ENCODE data around the gene MRGPRF.

Gene MRGPRF

DNA sequence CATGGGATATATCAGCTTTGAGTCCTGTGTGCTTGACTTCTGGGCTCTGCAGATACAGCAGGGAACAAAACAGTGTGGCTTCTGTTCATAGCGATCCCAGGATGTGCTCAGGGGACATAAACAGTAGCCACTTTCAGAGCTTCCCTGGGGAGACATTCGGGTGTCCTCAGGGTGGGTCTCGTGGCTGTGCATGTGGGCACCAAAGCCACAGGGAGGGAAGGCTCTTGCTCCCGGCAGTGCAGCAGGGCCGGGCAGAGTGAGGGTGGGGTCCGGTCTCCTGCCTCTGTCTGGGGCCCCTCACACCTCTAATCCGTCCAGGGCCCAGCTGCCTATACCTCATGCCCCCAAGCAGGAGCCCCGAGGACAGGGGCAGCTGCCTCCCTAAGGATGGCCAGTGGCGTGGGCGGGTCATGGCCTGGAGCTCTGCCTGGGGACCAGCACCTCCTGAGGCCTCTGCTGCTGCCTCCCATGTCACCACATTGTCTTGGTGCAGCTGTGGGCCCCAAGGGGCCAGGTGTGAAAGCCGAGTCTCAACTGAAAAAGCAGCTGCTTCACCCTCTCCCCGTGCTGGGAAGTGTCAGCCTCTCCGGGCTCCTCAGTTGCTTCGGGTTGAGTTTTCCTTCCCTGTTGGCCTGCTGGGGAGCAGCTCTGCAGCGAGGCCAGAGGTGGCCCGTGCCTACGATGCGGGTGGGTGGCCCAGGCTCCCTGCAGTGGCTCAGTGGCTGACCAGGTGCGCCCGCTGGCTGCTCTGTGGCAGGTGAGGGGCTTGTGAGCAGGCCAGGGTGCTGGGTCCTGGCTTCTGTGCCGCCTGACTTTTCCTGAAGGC, 39.5 kb upstream of the MRGPRF start:
- TF ChIP-seq EZH2phosphoT487 (IDR thresholded peaks at IDR 0.05; ENCODE audit: low read depth): no peak
- TF ChIP-seq, protein P1, sequence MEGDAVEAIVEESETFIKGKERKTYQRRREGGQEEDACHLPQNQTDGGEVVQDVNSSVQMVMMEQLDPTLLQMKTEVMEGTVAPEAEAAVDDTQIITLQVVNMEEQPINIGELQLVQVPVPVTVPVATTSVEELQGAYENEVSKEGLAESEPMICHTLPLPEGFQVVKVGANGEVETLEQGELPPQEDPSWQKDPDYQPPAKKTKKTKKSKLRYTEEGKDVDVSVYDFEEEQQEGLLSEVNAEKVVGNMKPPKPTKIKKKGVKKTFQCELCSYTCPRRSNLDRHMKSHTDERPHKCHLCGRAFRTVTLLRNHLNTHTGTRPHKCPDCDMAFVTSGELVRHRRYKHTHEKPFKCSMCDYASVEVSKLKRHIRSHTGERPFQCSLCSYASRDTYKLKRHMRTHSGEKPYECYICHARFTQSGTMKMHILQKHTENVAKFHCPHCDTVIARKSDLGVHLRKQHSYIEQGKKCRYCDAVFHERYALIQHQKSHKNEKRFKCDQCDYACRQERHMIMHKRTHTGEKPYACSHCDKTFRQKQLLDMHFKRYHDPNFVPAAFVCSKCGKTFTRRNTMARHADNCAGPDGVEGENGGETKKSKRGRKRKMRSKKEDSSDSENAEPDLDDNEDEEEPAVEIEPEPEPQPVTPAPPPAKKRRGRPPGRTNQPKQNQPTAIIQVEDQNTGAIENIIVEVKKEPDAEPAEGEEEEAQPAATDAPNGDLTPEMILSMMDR (IDR thresholded peaks at IDR 0.05; ENCODE audit: low read depth, low read length): no peak
- H3K9me3 ChIP-seq (ENCODE audit: insufficient read depth, low read length): no peaks in the 10 kb centered on the region
- H2AFZ ChIP-seq (ENCODE audit: low read depth, low read length): no peak overlapping the region
- no peaks in the 10 kb centered on the region for H3K27me3 ChIP-seq (ENCODE audit: low read depth, low read length)
- no peak overlapping the region for H3K9ac ChIP-seq (ENCODE audit: low read length)
- no peak overlapping the region for H3K27ac ChIP-seq (ENCODE audit: low read length)
- H3K4me3 ChIP-seq (ENCODE audit: low read length): no peak overlapping the region
- H3K4me1 ChIP-seq (ENCODE audit: low read length): peaks cover 35% of the 10 kb centered on the region
- peaks cover 31% of the 10 kb centered on the region for H4K20me1 ChIP-seq (ENCODE audit: insufficient read depth, low read length)
- H3K36me3 ChIP-seq (replicated peaks; ENCODE audit: low read depth, low read length): peaks cover 25% of the 10 kb centered on the region
- peaks cover 65% of the 10 kb centered on the region for H3K79me2 ChIP-seq (ENCODE audit: low read length)
- H3K4me2 ChIP-seq (ENCODE audit: low read length): no peak overlapping the region

DNA sequence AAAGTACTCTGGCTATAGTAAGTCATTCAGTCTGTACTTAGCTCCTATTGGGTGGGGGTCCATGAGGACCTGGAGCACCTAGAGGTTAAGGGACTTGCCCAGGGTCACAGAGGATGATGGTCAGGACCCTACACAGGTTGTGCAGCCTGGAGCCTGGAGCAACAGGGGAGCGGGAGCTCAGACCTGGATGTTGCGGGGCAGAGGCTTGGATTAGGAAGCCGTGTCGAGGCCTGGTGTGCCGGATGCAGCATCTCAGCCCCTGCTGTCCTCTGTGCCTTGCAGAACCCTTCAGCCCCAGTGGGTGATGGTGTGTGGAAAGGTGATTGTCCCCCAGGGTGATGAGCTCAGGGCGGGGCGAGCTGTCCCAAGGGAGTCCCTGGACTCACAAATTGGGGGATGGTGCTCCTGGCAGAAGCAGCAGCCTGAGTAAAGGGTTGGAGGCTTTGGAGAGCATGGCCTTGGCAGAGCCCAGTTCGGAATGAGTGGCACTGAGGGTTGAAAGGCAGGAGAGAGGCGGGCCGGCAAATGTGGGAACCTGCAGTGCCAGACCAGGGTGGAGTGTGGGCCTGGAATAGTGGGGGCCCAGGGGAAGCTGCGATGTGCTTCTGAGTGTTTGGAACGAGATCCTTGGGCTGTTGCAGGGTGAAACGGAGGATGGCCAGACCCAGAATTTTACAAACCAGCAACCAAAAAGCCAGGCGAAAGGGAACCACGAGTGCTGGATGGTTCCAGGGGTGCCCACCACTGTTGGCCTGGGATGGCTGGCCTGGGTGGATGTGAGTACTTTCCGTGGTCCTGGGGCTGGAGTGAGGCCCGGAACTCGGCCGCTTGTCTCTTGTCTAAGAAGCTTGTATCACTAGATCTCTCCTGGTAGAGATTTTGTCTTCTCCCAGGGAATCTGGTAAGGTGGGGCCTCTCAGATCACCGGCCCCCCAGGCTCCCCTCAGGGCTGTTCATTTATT, 38.6 kb upstream of the MRGPRF start:
- H3K36me3 ChIP-seq (replicated peaks; ENCODE audit: low read depth, low read length): peaks cover 18% of the 10 kb centered on the region
- H3K27me3 ChIP-seq (ENCODE audit: low read depth, low read length): peaks cover 1% of the 10 kb centered on the region; the same call in 1 of the 2 replicates
- H4K20me1 ChIP-seq (ENCODE audit: insufficient read depth, low read length): peaks cover 31% of the 10 kb centered on the region
- peaks cover 28% of the 10 kb centered on the region for H3K4me1 ChIP-seq (ENCODE audit: low read length)
- no peaks in the 10 kb centered on the region for H3K9me3 ChIP-seq (ENCODE audit: insufficient read depth, low read length)
- H3K4me3 ChIP-seq (ENCODE audit: low read length): no peak overlapping the region
- no peak overlapping the region for H3K27ac ChIP-seq (ENCODE audit: low read length)
- H3K4me2 ChIP-seq (ENCODE audit: low read length): no peak overlapping the region
- no peak overlapping the region for H3K9ac ChIP-seq (ENCODE audit: low read length)
- peaks cover 58% of the 10 kb centered on the region for H3K79me2 ChIP-seq (ENCODE audit: low read length)
- H2AFZ ChIP-seq (ENCODE audit: low read depth, low read length): no peak overlapping the region
- TF ChIP-seq EZH2phosphoT487 (IDR thresholded peaks at IDR 0.05; ENCODE audit: low read depth): no peak

DNA sequence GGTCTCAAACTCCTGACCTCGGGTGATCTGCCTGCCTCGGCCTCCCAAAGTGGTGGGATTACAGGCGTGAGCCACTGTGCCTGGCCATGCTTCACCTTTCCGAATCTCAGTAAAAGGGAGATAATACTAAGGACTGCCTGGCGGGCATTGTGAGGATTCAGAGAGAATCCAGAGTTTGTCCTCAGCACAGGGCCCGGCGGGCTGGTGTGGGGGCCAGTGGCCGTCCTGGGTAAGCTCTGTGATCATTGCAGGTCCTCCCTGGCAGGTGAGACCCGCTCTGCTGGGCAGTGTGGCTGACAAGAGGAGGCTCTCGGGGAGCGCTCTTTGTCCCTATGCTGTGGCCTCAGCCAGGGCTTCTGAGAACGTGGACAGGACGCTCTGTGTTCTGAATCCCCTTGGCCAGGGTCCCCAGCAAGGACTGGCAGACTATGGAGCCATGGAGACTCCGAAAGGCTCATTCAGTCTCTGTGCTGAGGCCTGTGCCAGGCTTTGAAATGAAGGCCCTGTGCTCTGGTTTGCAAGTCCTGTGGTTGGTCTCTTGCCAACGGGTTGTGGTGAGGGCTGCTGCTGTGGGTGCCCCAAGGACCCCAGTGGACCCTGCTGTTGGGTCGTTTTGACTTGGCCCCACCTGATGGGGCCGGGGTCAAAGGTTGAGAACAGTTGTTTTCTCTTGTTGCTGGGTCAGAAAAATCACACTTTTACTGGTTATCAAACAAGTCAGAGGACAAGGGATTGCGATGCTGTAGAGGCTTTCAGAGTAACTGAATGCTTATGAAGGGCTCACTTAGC, 37.7 kb upstream of the MRGPRF start:
- TF ChIP-seq, protein P1 (IDR thresholded peaks at IDR 0.05; ENCODE audit: low read depth, low read length): no peak
- TF ChIP-seq EZH2phosphoT487 (IDR thresholded peaks at IDR 0.05; ENCODE audit: low read depth): no peak
- peaks cover 21% of the 10 kb centered on the region for H3K4me1 ChIP-seq (ENCODE audit: low read length)
- no peak overlapping the region for H3K4me2 ChIP-seq (ENCODE audit: low read length)
- no peaks in the 10 kb centered on the region for H3K9me3 ChIP-seq (ENCODE audit: insufficient read depth, low read length)
- H3K9ac ChIP-seq (ENCODE audit: low read length): no peak overlapping the region
- H2AFZ ChIP-seq (ENCODE audit: low read depth, low read length): no peak overlapping the region
- peaks cover 58% of the 10 kb centered on the region for H3K79me2 ChIP-seq (ENCODE audit: low read length)
- H3K36me3 ChIP-seq (replicated peaks; ENCODE audit: low read depth, low read length): peaks cover 18% of the 10 kb centered on the region
- H3K27ac ChIP-seq (ENCODE audit: low read length): no peak overlapping the region
- H4K20me1 ChIP-seq (ENCODE audit: insufficient read depth, low read length): peaks cover 31% of the 10 kb centered on the region
- no peak overlapping the region for H3K4me3 ChIP-seq (ENCODE audit: low read length)
- peaks cover 6% of the 10 kb centered on the region; the same call in 1 of the 2 replicates for H3K27me3 ChIP-seq (ENCODE audit: low read depth, low read length)

DNA sequence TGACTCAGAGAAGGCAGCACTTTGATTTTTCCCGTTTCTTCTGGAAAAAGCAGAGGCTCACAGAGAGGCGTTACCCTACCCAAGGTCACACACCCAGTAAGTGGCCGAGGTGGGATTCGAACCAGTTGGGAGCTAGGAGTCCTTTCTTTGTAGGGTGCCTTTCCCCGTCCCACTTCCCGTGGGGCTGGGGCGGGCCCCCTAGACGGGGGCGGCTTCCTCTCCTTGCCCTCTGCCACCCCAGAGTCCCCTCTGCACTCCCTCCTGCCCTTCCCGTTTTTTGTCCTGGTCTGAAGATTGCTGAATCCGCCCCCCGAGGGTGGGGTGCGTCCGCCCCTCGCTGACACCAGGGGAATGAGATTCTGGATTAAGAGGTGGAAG, 36.4 kb upstream of the MRGPRF start:
- peak overlapping the region; percentile 77 for H3K4me3 ChIP-seq (ENCODE audit: low read length)
- H3K9ac ChIP-seq (ENCODE audit: low read length): peak overlapping the region; percentile 84
- peak overlapping the region; percentile 79 for H3K4me2 ChIP-seq (ENCODE audit: low read length)
- H2AFZ ChIP-seq (ENCODE audit: low read depth, low read length): no peak overlapping the region
- peaks cover 10% of the 10 kb centered on the region for H3K4me1 ChIP-seq (ENCODE audit: low read length)
- no peak overlapping the region for H3K27ac ChIP-seq (ENCODE audit: low read length)
- TF ChIP-seq, protein P1 (IDR thresholded peaks at IDR 0.05; ENCODE audit: low read depth, low read length): no peak
- no peak for TF ChIP-seq EZH2phosphoT487 (IDR thresholded peaks at IDR 0.05; ENCODE audit: low read depth)
- peaks cover 25% of the 10 kb centered on the region for H4K20me1 ChIP-seq (ENCODE audit: insufficient read depth, low read length)
- H3K9me3 ChIP-seq (ENCODE audit: insufficient read depth, low read length): no peaks in the 10 kb centered on the region
- peaks cover 10% of the 10 kb centered on the region for H3K36me3 ChIP-seq (replicated peaks; ENCODE audit: low read depth, low read length)
- peaks cover 9% of the 10 kb centered on the region; the same call in 1 of the 2 replicates for H3K27me3 ChIP-seq (ENCODE audit: low read depth, low read length)
- peaks cover 49% of the 10 kb centered on the region for H3K79me2 ChIP-seq (ENCODE audit: low read length)

Data from OCI-LY3 (cell line).